Right ventricle myocardium inferior (tissue), 1 donor: ENCODE measurements around the gene DUSP12. TPM values are rescaled to one million over a fixed set of nuclear protein-coding genes. Genes with fewer than 3 reads are reported as not detected.

Experiments used
- ATAC-seq: fragments of 200-7000 bp; cut with Tn5 transposase; one replicate; pipeline ENCODE4 v1.9.1; 2020; ENCODE audit warnings: mild to moderate bottlenecking, moderate library complexity
- DNase-seq: peaks from one replicate; pipeline ENCODE4 v3.0.0; 2021; ENCODE audit errors: missing footprints
- intact Hi-C: fragments of 100-400 bp; cut with DNase I; formaldehyde crosslinking; loops from one replicate; pipeline ENCODE4 v1.11.0; 2022
- total RNA-seq: library from RNA; stranded (reverse); fragmentation: NEBNext Ultra II Directional; extraction: Animal tissue kit (Norgen Biotek cat#: 25700); gene quantifications from one replicate; pipeline ENCODE4 v1.2.1, GENCODE V29; 2021
- donor health status: DM: no; HTN: yes; CAD: no; lungs with severe emphysema.

The DUSP12 gene
- total RNA-seq, 1 donor from 2014 or later: 7.0 TPM

DNA sequence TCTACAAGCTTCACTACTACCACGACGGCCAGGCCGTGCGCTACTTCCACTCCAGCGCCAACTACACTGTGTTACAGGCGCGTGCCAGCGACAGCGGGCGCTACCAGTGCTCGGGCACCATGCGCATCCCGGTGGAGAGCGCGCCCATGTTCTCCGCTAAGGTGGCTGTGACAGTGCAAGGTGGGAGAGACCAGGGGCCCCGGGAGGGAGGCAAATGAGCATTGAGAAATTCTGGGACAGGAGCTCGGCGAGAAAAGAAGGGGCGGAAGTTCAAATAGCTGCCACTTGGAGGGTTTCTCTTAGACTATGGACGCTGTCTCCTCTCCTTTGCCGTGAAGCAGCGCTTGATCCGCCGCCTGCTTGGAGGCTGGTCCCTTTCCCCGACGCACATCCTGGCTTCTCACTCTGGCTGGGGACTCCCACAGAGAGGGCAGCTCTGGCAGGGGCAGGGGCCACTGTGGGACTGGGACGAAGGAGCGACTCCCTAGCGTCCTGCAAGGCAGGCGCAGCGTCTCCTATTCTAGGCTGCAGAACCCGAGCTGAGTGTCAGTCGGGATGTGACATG is 23.6 kb upstream of the DUSP12 start:
- DNase-seq: peak; percentile 80
- intact Hi-C loops: no loop called here
- ATAC-seq: peak; percentile 40

GRCh38 chr1:161726473-161727255 is 22.9 kb upstream of the DUSP12 start:
- intact Hi-C loops: no loop called here
- peak; percentile 96 for ATAC-seq
- DNase-seq: peak; percentile 93

- DNase-seq: no peak
- intact Hi-C loops: no loop called here
- ATAC-seq: no peak
These were observed 22.2 kb upstream of the DUSP12 start for GRCh38 chr1:161727256-161727924.

GRCh38 chr1:161728376-161729226 is 21.0 kb upstream of the DUSP12 start:
- no peak for DNase-seq
- intact Hi-C loops: no loop called here
- ATAC-seq: no peak

GRCh38 chr1:161730050-161730564 is 19.5 kb upstream of the DUSP12 start:
- ATAC-seq (no peak), DNase-seq (no peak)
- intact Hi-C loops: no loop called here

- no peak for DNase-seq
- intact Hi-C loops: no loop called here
- ATAC-seq: no peak
These were observed 18.3 kb upstream of the DUSP12 start for GRCh38 chr1:161731241-161731640.

DNA sequence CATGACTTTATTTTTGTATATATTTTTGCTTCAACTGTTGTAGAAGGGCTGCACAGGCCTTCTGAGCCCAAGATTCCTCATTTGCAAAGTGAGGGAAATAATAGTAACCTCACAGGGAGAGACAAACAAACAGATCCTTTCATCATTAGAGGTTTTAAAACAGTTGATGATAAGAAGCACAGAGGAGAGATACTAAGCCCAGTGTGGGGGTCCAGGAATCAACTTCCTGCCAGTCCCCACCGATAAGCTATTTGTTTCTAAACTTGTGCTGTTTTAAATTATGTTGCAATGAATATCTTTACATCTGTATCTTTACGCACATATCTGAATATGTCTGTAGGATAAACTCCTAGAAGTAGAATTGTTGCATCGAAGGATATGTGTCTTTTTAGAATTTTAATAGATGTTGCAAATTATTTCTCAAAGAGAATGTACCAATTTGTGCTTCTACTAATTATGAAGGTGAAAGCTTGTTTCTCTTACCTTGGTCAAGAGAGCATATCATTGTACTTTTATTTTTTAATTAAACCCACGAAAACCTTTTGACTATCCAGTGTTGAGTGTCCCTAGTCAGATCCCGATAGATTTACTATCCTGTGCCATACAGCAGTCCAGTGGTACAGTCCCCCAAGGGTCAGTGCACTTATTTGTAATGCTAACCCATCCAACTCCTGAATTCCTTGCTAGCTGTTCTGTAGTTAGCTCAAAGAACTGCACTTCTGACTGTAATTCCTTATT is 17.4 kb upstream of the DUSP12 start:
- intact Hi-C loops: no loop called here
- DNase-seq: no peak
- no peak for ATAC-seq

DNA sequence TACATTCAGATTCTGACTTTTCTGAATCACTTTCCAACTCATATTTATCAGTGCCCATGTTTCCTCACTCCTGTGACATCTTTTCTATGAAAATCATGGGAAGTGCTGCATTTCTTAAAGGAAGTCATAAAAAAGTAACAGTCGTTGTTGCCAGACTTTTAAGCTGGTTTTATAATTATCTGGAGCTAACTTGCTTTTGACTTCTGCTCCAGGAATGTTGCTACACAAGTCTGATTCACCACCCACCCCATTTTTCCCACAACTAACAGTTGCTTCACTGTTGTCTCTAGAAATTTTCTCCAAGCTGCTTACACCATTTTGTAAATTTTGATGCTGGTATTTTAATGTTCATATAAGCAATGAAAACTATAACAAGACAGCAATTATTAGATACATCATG is 16.1 kb upstream of the DUSP12 start:
- no peak for ATAC-seq
- no peak for DNase-seq
- intact Hi-C loops: no loop called here

- ATAC-seq: no peak
- intact Hi-C loops: no loop called here
- no peak for DNase-seq
These were observed 13.7 kb upstream of the DUSP12 start for GRCh38 chr1:161735837-161736236.

DNA sequence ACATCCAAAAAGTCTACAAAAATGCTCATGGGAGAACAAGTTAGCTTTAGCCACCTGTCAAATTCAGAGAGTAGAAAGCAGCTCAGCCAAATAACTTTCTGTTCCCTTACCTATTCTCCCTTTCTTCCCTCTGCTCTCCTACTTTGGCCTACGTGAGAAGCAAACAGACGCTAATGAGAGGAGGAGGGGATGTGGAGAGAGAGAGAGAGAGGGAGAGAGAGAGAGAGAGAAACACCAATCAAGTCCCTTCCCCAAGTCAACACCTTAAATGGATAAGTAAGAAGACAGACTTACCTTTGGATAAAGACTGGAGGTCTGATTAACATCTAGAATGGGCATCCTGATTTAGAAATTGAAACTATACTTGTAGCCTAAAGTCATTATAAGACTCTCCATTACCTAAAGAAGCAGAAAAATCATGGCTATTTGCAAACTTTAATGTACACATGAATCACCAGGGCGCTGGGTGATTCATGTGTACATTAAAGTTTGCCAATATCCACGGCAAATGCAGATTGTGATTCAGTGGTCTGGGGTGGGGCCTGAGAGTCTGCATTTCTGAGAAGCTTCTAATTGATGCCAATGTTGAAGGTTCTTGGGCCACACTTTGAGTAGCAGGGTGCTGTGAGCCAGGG is 13.1 kb upstream of the DUSP12 start:
- intact Hi-C loops: no loop called here
- DNase-seq: no peak
- ATAC-seq: no peak

DNA sequence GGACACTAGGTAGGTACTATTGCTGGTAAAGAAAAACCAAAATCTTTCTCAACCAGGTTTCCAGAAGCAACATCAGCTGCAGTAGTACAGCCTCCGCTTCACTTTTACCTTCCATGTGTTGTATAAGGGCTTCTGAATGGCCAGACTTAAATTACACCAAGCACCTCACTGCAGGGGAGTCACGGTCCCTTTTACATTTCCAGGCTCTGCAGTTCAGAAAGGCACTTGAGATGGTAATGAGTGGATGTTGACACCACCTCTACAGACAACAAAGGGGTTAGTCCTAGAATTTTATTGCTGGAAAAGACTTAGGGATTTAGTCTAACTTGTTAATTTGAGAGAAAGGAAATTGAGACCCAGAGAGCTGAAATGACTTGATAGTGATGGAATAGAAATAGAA is 12.0 kb upstream of the DUSP12 start:
- intact Hi-C loops: no loop called here
- no peak for DNase-seq
- ATAC-seq: no peak

GRCh38 chr1:161738627-161739287 is 10.8 kb upstream of the DUSP12 start:
- ATAC-seq: peak; percentile 67
- intact Hi-C loops: no loop called here
- DNase-seq: peak; percentile 76

DNA sequence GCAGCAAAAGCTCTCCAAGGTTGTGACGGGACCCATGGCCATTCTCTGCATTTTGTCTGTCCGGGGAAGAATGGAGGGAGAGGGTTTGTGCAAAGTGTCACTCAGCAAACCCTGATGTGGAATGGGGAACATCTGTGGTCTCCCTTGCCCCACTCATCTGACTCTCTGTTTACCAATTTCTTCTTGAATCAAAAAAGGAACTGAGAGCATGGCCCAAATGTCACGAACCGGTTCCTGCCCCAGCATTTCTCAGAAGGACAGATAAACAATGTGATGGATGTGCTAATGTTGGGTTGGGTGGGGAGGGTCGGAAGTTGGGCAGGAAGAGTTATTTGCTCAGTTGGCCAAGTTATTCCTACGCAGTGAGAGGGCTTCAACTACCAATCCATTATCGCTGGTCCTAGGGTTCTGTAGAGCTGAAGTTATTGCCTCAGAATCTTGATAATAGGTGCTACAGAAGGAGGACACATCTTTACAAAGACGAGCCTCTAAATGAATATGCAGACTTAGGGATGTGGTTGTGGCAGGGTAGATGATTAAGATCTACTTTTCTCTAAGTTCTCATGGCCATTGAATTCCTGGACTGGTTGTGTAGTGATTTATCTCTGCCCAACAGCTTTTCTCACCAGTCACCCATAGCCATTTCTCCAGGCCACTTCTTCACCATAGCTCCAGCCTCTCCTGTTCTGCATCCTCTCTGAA is 9.6 kb upstream of the DUSP12 start:
- no peak for DNase-seq
- peak; percentile 49 for ATAC-seq
- intact Hi-C loops: loop anchor here (5.0 to 10.0 kb wide), 3 partner anchors 93 to 255 kb away; no protein-coding TSS in a partner anchor

GRCh38 chr1:161740921-161741320 is 8.7 kb upstream of the DUSP12 start:
- DNase-seq (no peak), ATAC-seq (no peak)
- intact Hi-C loops: loop anchor here (5.0 to 10.0 kb wide), 3 partner anchors 94 to 256 kb away; no protein-coding TSS in a partner anchor

GRCh38 chr1:161743231-161743630 is 6.4 kb upstream of the DUSP12 start:
- intact Hi-C loops: loop anchor here (5.0 to 10.0 kb wide), 3 partner anchors 96 to 258 kb away; no protein-coding TSS in a partner anchor
- DNase-seq (no peak), ATAC-seq (no peak)

DNA sequence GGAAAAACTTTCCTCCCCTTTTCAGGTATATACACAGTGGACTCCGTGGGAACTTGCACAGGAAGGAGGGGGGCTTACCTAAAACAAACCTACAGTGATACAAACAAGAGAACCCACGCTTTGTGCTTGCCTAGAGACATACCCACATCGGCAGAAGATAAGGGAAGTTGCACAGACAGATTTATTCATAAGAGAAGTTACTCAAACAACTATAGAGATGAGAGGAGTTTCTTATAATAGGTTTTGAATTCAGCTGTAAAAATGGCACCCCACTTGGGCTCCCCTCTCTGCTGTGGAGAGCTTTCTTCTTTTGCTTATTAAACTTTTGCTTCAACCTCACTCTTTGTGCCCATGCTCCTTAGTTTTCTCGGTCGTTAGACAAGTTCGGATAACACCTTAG is 1.8 kb upstream of the DUSP12 start:
- intact Hi-C loops: loop anchor here (10.0 kb wide), 2 partner anchors 183 to 263 kb away; no protein-coding TSS in a partner anchor
- ATAC-seq: no peak

More for the DNA sequence above, 1.8 kb upstream of the DUSP12 start:
- no peak for DNase-seq
